Glutamatergic neuron (in vitro differentiated cells): ENCODE measurements around the gene RAB30. TPM values are rescaled to one million over a fixed set of nuclear protein-coding genes. Genes with fewer than 3 reads are reported as not detected.
"Not testable (repeated sequence)": the region's sequence is repeated elsewhere in the genome, so short reads cannot be mapped to it uniquely, and the experiment has no call there.

Experiments used
- DNase-seq: peaks from one replicate; pipeline ENCODE4 v3.0.0; 2022
- H3K27ac Mint-ChIP-seq: one replicate; pipeline ENCODE4 v1.8.0; 2020; ENCODE audit warnings: mild to moderate bottlenecking, mixed read lengths, inconsistent platforms; ENCODE audit not compliant: unreplicated experiment
- H3K27me3 Mint-ChIP-seq: one replicate; pipeline ENCODE4 v1.8.0; 2020; ENCODE audit warnings: mild to moderate bottlenecking, moderate library complexity, mixed read lengths, inconsistent platforms; ENCODE audit not compliant: unreplicated experiment
- H3K36me3 Mint-ChIP-seq: one replicate; pipeline ENCODE4 v1.8.0; 2020; ENCODE audit warnings: mild to moderate bottlenecking, mixed read lengths, inconsistent platforms; ENCODE audit not compliant: unreplicated experiment
- H3K4me1 Mint-ChIP-seq: one replicate; pipeline ENCODE4 v1.8.0; 2020; ENCODE audit warnings: mild to moderate bottlenecking, low read depth, mixed read lengths, inconsistent platforms; ENCODE audit not compliant: unreplicated experiment
- H3K4me3 Mint-ChIP-seq: one replicate; pipeline ENCODE4 v1.8.0; 2020; ENCODE audit warnings: mild to moderate bottlenecking, mixed read lengths, inconsistent platforms; ENCODE audit not compliant: unreplicated experiment
- H3K9me3 Mint-ChIP-seq: one replicate; pipeline ENCODE4 v1.8.0; 2020; ENCODE audit warnings: mild to moderate bottlenecking, moderate library complexity, mixed read lengths, inconsistent platforms; ENCODE audit not compliant: unreplicated experiment
- total RNA-seq: library from RNA; stranded (reverse); fragmentation: NEBNext Ultra II Directional; extraction: Animal tissue kit (Norgen Biotek cat#: 25700); gene quantifications from one replicate; pipeline ENCODE4 v1.2.1, GENCODE V29; 2021; ENCODE audit not compliant: unreplicated experiment
- TF ChIP-seq, protein P1 (sequence below): fragments of 200-600 bp; sonication (generic); IDR thresholded peaks from one replicate; pipeline ENCODE4 v1.5.0; 2021; ENCODE audit not compliant: partially characterized antibody, unreplicated experiment

The RAB30 gene
- total RNA-seq, 1 donor from 2014 or later: 59.4 TPM

GRCh38 chr11:82969811-82970210 lies 101.9 kb downstream of the RAB30 start:
- no peaks in the 10 kb centered on the region for H3K4me1 Mint-ChIP-seq
- H3K4me3 Mint-ChIP-seq: no peak overlapping the region
- no peak for DNase-seq
- no peaks in the 10 kb centered on the region for H3K27me3 Mint-ChIP-seq
- H3K27ac Mint-ChIP-seq: no peak overlapping the region
- TF ChIP-seq, protein P1, sequence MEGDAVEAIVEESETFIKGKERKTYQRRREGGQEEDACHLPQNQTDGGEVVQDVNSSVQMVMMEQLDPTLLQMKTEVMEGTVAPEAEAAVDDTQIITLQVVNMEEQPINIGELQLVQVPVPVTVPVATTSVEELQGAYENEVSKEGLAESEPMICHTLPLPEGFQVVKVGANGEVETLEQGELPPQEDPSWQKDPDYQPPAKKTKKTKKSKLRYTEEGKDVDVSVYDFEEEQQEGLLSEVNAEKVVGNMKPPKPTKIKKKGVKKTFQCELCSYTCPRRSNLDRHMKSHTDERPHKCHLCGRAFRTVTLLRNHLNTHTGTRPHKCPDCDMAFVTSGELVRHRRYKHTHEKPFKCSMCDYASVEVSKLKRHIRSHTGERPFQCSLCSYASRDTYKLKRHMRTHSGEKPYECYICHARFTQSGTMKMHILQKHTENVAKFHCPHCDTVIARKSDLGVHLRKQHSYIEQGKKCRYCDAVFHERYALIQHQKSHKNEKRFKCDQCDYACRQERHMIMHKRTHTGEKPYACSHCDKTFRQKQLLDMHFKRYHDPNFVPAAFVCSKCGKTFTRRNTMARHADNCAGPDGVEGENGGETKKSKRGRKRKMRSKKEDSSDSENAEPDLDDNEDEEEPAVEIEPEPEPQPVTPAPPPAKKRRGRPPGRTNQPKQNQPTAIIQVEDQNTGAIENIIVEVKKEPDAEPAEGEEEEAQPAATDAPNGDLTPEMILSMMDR: no peak
- no peaks in the 10 kb centered on the region for H3K36me3 Mint-ChIP-seq
- H3K9me3 Mint-ChIP-seq: no peaks in the 10 kb centered on the region

DNA sequence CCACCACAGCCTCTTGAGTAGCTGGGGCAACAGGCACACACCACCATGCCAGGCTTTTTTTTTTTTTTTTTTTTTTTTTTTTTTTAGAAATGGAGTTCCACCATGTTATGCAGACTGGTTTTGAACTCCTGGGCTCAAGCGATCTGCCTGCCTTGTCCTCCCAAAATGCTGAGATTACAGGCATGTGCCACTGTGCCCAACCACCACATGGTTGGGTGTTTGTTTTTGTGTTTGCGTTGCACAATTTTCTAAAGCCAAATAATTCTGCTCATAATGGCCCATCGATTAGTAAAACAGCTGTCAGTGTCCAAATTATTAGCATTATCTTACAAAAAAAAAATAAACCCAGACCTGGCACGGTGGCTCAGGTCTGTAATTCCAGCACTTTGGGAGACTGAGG lies 104.3 kb downstream of the RAB30 start:
- Mint-ChIP-seq H3K4me3 (no peak overlapping the region), H3K4me1 (no peaks in the 10 kb centered on the region), H3K9me3 (no peaks in the 10 kb centered on the region), H3K27me3 (no peaks in the 10 kb centered on the region), H3K27ac (no peak overlapping the region), H3K36me3 (peaks cover 3% of the 10 kb centered on the region)
- DNase-seq: no peak
- TF ChIP-seq, protein P1: no peak

DNA sequence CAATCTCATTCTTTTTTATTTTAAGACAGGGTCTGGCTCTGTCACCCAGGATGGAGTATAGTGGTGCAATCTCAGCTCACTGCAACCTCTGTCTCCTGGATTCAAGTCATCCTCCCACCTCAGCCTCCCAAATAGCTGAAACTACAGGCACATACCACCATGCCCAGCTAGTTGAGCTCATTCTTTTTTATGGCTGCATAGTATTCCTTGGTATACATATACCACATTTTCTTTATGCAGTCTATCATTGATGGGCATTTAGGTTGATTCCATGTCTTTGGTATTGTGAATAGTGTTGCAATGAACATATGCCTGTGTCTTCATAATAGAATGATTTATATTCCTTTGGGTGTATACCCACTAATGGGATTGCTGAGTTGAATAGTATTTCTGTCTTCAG lies 109.7 kb downstream of the RAB30 start:
- not testable (repeated sequence) for H3K4me3 Mint-ChIP-seq, H3K27ac Mint-ChIP-seq, DNase-seq, H3K9me3 Mint-ChIP-seq, H3K4me1 Mint-ChIP-seq, H3K27me3 Mint-ChIP-seq, H3K36me3 Mint-ChIP-seq

GRCh38 chr11:82960779-82961143 lies 110.9 kb downstream of the RAB30 start:
- no peak for DNase-seq
- Mint-ChIP-seq H3K4me1 (peaks cover 4% of the 10 kb centered on the region), H3K27ac (no peak overlapping the region), H3K4me3 (no peak overlapping the region), H3K36me3 (peaks cover 3% of the 10 kb centered on the region), H3K9me3 (no peaks in the 10 kb centered on the region), H3K27me3 (no peaks in the 10 kb centered on the region)
- TF ChIP-seq, protein P1: no peak

GRCh38 chr11:82959987-82960778 lies 111.5 kb downstream of the RAB30 start:
- Mint-ChIP-seq H3K4me3 (no peak overlapping the region), H3K36me3 (peaks cover 3% of the 10 kb centered on the region), H3K27ac (no peak overlapping the region), H3K9me3 (no peaks in the 10 kb centered on the region), H3K4me1 (peaks cover 4% of the 10 kb centered on the region), H3K27me3 (no peaks in the 10 kb centered on the region)
- TF ChIP-seq, protein P1: no peak
- DNase-seq: no peak

GRCh38 chr11:82955736-82956453 lies 115.8 kb downstream of the RAB30 start:
- H3K27ac Mint-ChIP-seq, H3K4me3 Mint-ChIP-seq, H3K36me3 Mint-ChIP-seq, H3K9me3 Mint-ChIP-seq, DNase-seq, H3K27me3 Mint-ChIP-seq, H3K4me1 Mint-ChIP-seq: not testable (repeated sequence)

GRCh38 chr11:82950502-82950901 lies 121.2 kb downstream of the RAB30 start:
- H3K27ac Mint-ChIP-seq, H3K4me1 Mint-ChIP-seq, DNase-seq, H3K27me3 Mint-ChIP-seq, H3K36me3 Mint-ChIP-seq, H3K4me3 Mint-ChIP-seq, H3K9me3 Mint-ChIP-seq: not testable (repeated sequence)
